OCI-LY7 (cell line): ENCODE results near the gene PFKFB2. TPM values are rescaled to one million over a fixed set of nuclear protein-coding genes. Genes with fewer than 3 reads are reported as not detected.

Source experiments
- BruUV-seq: library from RNA; stranded (reverse); fragments of 400-500 nt; replicated peaks from 2 replicates; lab custom pipeline; 2021; lab: Mats Ljungman, UMichigan
- CTCF ChIA-PET: fragments of 300-600 bp; sonication (Branson Sonifier 250); formaldehyde crosslinking; loops from one replicate; lab custom pipeline; 2022; ENCODE audit warnings: antibody characterized with exemption; ENCODE audit not compliant: unreplicated experiment; lab: Charles Lee
- POLR2A ChIA-PET: fragments of 300-600 bp; sonication (Branson Sonifier 250); formaldehyde crosslinking; loops from one replicate; lab custom pipeline; 2022; ENCODE audit warnings: antibody characterized with exemption; lab: Charles Lee
- DNase-seq: peaks from one replicate; pipeline ENCODE4 v3.0.0-alpha.2; 2015; ENCODE audit warnings: low spot score
- H2AFZ ChIP-seq: fragments of 200-600 bp; sonication (generic), shearing (Covaris generic); 2 replicates; pipeline ENCODE4 v1.6.1; 2014; ENCODE audit warnings: mild to moderate bottlenecking, antibody characterized with exemption, low read length, moderate library complexity
- H3K27ac ChIP-seq: fragments of 200-600 bp; sonication (generic); 2 replicates; pipeline ENCODE4 v1.5.1; 2014; ENCODE audit warnings: mixed run types, low read depth, mild to moderate bottlenecking, moderate library complexity, low read length, inconsistent platforms; ENCODE audit not compliant: poor library complexity, severe bottlenecking
- H3K36me3 ChIP-seq: fragments of 200-600 bp; sonication (generic); 2 replicates; pipeline ENCODE4 v1.6.1; 2014; ENCODE audit warnings: mild to moderate bottlenecking, antibody characterized with exemption, low read length, moderate library complexity, mixed read lengths; ENCODE audit not compliant: insufficient read depth
- H3K4me1 ChIP-seq: fragments of 200-600 bp; sonication (generic); 2 replicates; pipeline ENCODE4 v1.5.1; 2014; ENCODE audit warnings: mild to moderate bottlenecking, low read length; ENCODE audit not compliant: insufficient read depth, poor library complexity, severe bottlenecking
- H3K4me2 ChIP-seq: fragments of 200-600 bp; sonication (generic); 2 replicates; pipeline ENCODE4 v1.6.1; 2014; ENCODE audit warnings: mild to moderate bottlenecking, low read length
- H3K4me3 ChIP-seq: fragments of 200-600 bp; sonication (generic); 2 replicates; pipeline ENCODE4 v1.5.1; 2014; ENCODE audit warnings: mild to moderate bottlenecking, low read depth, low read length; ENCODE audit not compliant: poor library complexity, severe bottlenecking
- H3K79me2 ChIP-seq: fragments of 200-600 bp; sonication (generic); 2 replicates; pipeline ENCODE4 v1.6.1; 2016; ENCODE audit warnings: low read depth, mild to moderate bottlenecking, low read length, moderate library complexity, mixed read lengths; ENCODE audit not compliant: insufficient read depth
- H3K9me2 ChIP-seq: fragments of 200-600 bp; sonication (generic); 2 replicates; pipeline ENCODE4 v1.6.1; 2016; ENCODE audit warnings: mild to moderate bottlenecking, low read length, mixed read lengths; ENCODE audit not compliant: insufficient read depth
- H3K9me3 ChIP-seq: fragments of 200-600 bp; sonication (generic); 2 replicates; pipeline ENCODE4 v1.6.1; 2014; ENCODE audit warnings: mild to moderate bottlenecking, mixed run types, low read length, mixed read lengths
- H4K20me1 ChIP-seq: fragments of 200-600 bp; sonication (generic); 2 replicates; pipeline ENCODE4 v1.6.1; 2014; ENCODE audit warnings: mild to moderate bottlenecking, antibody characterized with exemption, low read length, moderate library complexity, mixed read lengths; ENCODE audit not compliant: insufficient read depth
- EZH2phosphoT487 ChIP-seq: fragments of 200-600 bp; sonication (generic); IDR thresholded peaks from 2 replicates; pipeline ENCODE4 v1.6.1; 2018; ENCODE audit warnings: low read depth, borderline replicate concordance, mild to moderate bottlenecking, mixed run types, antibody characterized with exemption, low read length, moderate library complexity, mixed read lengths
- intact Hi-C: fragments of 100-400 bp; cut with micrococcal nuclease; formaldehyde crosslinking; loops from one replicate; pipeline ENCODE4 v1.10.0; 2022; ENCODE audit not compliant: unreplicated experiment
- total RNA-seq, 2 experiments: library from RNA; depleted of rRNA in 1 of 2; stranded (reverse); fragments of >200 nt in 1 of 2; shearing (Covaris generic) in 1 of 2; gene quantifications; 2 replicates each; pipeline ENCODE4 v1.2.3, GENCODE V29; 2014 to 2022
- TF ChIP-seq, protein P1 (sequence below): fragments of 200-600 bp; sonication (generic); conservative IDR thresholded peaks from 2 replicates; pipeline ENCODE4 v1.5.1; 2014; ENCODE audit warnings: mild to moderate bottlenecking, antibody characterized with exemption, low read length, moderate library complexity, mixed read lengths

PFKFB2 gene
- total RNA-seq, 2 experiments from 2014 or later = 9.8 to 13.1 TPM

DNA sequence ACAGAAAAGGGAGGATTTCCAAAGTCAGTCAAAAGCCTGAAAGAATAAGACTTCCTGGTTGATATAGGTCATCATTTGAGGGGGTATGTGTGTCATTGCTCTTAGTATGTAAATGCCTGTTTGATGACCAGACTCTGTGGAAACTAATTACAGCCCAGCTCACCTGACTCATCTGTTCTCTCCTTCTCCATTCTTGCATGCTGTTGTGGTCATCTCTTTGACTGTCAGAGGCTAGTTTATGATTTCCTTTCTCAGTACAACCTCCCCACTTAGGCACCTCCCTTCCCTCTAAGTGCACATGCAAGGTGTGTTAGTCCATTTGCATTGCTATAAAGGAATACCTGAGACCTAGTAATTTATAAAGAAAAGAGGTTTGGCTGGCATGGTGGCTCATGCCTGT is 18.1 kb upstream of the PFKFB2 start:
- BruUV-seq = no TSS peak
- CTCF ChIA-PET = no interaction called here
- POLR2A ChIA-PET = interaction anchor here (1.2 to 1.7 kb wide), 2 partner anchors 24 to 45 kb away, joined by 4 to 5 read pairs; no protein-coding TSS in a partner anchor

DNA sequence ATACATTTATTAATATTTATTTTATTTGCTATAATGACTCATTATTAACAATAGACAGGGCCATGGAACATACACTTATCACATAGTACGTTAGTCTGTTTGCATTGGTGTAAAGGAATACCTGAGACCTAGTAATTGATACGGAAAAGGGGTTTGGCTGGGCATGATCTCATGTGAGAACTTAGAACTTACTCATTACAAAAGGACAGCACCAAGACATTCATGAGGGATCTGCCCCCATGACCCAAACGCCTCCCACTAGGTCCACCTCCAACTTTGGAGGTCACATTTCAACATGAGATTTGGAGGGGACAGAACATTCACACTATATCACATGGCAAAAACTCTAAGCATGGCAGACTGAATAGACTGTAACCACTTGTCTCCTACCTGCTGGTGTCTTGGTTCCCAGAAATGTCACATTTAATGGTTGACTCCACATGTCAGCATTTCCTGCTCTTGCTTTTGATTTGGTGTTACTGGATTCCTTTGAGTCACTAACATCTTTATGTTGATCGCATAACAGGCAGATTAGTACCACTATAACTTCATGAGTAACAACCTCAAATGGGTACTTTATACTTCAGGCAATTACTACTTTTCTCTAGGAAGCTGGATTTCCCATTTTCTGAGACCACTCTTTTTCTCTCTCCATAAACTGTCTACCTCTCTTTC is 17.1 kb upstream of the PFKFB2 start:
- Histone ChIP-seq H3K4me3 (no peak overlapping the region), H3K9me2 (no peaks in the 10 kb centered on the region), H3K4me2 (no peak overlapping the region), H3K27ac (no peak overlapping the region), H4K20me1 (no peaks in the 10 kb centered on the region), H2AFZ (no peak overlapping the region), H3K4me1 (no peaks in the 10 kb centered on the region), H3K79me2 (no peaks in the 10 kb centered on the region), H3K9me3 (no peaks in the 10 kb centered on the region), H3K36me3 (no peaks in the 10 kb centered on the region)
- DNase-seq = no peak
- BruUV-seq = no TSS peak
- POLR2A ChIA-PET = interaction anchor here (0.7 to 0.8 kb wide), 2 partner anchors 11 to 17 kb away, joined by 3 to 4 read pairs; no protein-coding TSS in a partner anchor
- TF ChIP-seq, protein P1, sequence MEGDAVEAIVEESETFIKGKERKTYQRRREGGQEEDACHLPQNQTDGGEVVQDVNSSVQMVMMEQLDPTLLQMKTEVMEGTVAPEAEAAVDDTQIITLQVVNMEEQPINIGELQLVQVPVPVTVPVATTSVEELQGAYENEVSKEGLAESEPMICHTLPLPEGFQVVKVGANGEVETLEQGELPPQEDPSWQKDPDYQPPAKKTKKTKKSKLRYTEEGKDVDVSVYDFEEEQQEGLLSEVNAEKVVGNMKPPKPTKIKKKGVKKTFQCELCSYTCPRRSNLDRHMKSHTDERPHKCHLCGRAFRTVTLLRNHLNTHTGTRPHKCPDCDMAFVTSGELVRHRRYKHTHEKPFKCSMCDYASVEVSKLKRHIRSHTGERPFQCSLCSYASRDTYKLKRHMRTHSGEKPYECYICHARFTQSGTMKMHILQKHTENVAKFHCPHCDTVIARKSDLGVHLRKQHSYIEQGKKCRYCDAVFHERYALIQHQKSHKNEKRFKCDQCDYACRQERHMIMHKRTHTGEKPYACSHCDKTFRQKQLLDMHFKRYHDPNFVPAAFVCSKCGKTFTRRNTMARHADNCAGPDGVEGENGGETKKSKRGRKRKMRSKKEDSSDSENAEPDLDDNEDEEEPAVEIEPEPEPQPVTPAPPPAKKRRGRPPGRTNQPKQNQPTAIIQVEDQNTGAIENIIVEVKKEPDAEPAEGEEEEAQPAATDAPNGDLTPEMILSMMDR = no peak
- TF ChIP-seq EZH2phosphoT487 = no peak
- intact Hi-C loops = no loop called here
- CTCF ChIA-PET = no interaction called here

More for the DNA sequence above, 18.1 kb upstream of the PFKFB2 start:
- Histone ChIP-seq H3K9me2 (no peaks in the 10 kb centered on the region), H3K79me2 (no peaks in the 10 kb centered on the region), H3K4me3 (no peak overlapping the region), H2AFZ (no peak overlapping the region), H3K36me3 (no peaks in the 10 kb centered on the region), H4K20me1 (no peaks in the 10 kb centered on the region), H3K27ac (no peak overlapping the region), H3K9me3 (no peaks in the 10 kb centered on the region), H3K4me2 (no peak overlapping the region), H3K4me1 (no peaks in the 10 kb centered on the region)
- TF ChIP-seq, protein P1 = no peak
- no peak for TF ChIP-seq EZH2phosphoT487
- DNase-seq = no peak
- intact Hi-C loops = no loop called here

DNA sequence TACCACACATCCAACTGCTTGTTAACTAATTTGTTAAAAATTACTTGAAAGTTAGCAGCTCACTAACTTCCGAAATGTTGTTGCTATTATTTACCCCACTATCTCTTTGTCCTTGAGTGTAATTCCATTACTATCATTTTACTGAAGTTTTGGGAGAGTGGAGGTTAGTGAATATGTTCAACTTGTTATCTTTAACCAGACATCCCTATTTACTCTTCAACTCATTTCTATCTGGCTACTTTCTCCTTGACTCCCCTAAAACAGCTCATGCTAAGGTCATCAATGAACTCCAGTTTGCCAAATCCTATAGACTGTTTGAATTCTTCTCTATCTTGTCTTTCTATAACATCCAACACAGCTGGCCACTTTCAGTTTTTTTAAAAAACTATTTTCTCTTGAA is 16.2 kb upstream of the PFKFB2 start:
- no peak for DNase-seq
- no peak overlapping the region for H3K4me3 ChIP-seq
- no peaks in the 10 kb centered on the region for H3K9me3 ChIP-seq
- no peak overlapping the region for H2AFZ ChIP-seq
- intact Hi-C loops = no loop called here
- ChIA-PET CTCF (no interaction called here), POLR2A (interaction anchor here (0.7 to 0.8 kb wide), 3 partner anchors 10 to 208 kb away, joined by 3 to 4 read pairs (median 3); no protein-coding TSS in a partner anchor)
- H3K36me3 ChIP-seq = no peaks in the 10 kb centered on the region
- no TSS peak for BruUV-seq
- H3K9me2 ChIP-seq = no peaks in the 10 kb centered on the region
- H4K20me1 ChIP-seq = no peaks in the 10 kb centered on the region
- H3K4me2 ChIP-seq = no peak overlapping the region
- TF ChIP-seq EZH2phosphoT487 = no peak
- TF ChIP-seq, protein P1 = no peak
- H3K27ac ChIP-seq = no peak overlapping the region
- no peaks in the 10 kb centered on the region for H3K4me1 ChIP-seq
- no peaks in the 10 kb centered on the region for H3K79me2 ChIP-seq
